ENCODE data around the gene HIRA.
A peak's percentile ranks its signal among the peaks of the same experiment; 100 is the strongest.

Gene HIRA, protein sequence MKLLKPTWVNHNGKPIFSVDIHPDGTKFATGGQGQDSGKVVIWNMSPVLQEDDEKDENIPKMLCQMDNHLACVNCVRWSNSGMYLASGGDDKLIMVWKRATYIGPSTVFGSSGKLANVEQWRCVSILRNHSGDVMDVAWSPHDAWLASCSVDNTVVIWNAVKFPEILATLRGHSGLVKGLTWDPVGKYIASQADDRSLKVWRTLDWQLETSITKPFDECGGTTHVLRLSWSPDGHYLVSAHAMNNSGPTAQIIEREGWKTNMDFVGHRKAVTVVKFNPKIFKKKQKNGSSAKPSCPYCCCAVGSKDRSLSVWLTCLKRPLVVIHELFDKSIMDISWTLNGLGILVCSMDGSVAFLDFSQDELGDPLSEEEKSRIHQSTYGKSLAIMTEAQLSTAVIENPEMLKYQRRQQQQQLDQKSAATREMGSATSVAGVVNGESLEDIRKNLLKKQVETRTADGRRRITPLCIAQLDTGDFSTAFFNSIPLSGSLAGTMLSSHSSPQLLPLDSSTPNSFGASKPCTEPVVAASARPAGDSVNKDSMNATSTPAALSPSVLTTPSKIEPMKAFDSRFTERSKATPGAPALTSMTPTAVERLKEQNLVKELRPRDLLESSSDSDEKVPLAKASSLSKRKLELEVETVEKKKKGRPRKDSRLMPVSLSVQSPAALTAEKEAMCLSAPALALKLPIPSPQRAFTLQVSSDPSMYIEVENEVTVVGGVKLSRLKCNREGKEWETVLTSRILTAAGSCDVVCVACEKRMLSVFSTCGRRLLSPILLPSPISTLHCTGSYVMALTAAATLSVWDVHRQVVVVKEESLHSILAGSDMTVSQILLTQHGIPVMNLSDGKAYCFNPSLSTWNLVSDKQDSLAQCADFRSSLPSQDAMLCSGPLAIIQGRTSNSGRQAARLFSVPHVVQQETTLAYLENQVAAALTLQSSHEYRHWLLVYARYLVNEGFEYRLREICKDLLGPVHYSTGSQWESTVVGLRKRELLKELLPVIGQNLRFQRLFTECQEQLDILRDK

DNA sequence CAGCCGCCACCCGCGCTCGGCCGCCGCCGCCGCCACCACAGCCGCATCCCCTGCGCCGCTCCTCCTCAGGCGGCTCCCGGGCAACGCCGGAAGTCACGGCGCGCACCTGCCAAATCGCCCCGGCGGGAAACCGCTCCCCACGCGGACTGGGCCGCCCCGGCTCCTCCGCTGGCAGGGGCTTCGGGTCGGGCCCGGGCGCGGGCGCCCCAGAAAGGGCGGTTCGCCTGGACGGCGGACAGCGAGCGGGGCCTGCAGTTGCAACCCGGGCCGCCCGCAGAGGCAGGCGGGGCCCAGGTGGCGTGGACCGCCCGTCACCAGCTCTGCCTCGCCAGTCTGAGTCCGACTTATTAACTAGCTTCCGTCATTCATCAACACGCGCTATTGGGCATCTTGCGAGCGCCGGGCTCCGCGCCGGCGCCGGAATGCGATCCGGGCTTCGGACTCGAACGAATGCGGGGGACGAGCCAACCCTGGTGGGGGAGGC, at the start of gene HIRA:
Gene HIRA, minus strand, starts transcription at position 85 of the 484 bp plus-strand sequence. CDS start 257 bp downstream, outside the sequence.
- peak; percentile 78 for DNase-seq

DNA sequence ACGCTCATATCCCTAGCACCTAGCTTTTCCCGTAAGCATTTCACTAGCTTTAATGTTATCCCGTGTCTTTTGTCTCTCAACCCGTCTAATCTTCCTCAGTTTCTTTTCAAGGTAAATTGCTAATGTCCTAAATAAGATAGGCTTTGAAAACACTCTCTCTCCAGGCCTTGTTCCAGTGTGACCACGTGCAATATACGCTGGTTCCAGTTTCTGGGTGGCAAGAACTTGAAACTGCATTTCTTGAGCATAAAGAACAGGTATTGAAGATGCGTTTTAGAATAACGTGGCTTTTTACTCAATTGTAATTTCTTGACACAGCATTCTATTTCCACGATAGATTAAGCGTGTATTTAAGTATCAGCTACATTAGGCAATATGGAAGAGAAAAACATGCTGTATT, 49.3 kb upstream of the HIRA start:
- DNase-seq, result no peak

- DNase-seq, result no peak
Observed at GRCh38 chr22:19480173-19480568, 48.6 kb upstream of the HIRA start.

GRCh38 chr22:19479355-19480172, 48.0 kb upstream of the HIRA start, which contains the start of gene CDC45:
CDC45 (plus strand) TSS chr22:19479920; CDS start chr22:19479969, 49 bp downstream.
- peak; percentile 98 for DNase-seq

DNA sequence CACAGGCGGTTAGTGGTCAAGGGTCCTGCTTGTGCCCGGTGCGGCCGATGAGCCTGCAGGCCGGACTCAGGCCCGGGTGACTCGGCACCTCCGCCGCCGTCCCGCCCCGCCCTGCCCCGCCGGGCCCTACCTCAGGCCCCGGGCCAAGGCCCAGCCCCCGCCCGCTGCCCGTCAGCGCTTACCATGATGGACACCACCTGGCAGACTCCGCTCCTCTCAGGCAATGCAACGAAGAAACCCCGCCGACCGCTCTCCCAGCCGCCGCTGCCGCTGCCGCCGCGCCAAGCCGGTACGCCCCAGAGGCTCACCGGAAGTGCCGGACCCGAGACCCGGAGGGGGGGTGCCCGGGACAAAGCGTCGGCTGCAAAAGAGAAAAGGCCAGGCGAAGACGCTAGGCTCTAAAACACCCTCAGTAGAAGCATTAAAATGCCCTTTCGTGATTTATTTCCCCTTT, 47.4 kb upstream of the HIRA start, which contains the start of gene UFD1:
Gene UFD1, minus strand, starts transcription at position 293 of the 454 bp plus-strand sequence. Its CDS starts 108 bp downstream, at position 185.
- peak; percentile 77 for DNase-seq

DNA sequence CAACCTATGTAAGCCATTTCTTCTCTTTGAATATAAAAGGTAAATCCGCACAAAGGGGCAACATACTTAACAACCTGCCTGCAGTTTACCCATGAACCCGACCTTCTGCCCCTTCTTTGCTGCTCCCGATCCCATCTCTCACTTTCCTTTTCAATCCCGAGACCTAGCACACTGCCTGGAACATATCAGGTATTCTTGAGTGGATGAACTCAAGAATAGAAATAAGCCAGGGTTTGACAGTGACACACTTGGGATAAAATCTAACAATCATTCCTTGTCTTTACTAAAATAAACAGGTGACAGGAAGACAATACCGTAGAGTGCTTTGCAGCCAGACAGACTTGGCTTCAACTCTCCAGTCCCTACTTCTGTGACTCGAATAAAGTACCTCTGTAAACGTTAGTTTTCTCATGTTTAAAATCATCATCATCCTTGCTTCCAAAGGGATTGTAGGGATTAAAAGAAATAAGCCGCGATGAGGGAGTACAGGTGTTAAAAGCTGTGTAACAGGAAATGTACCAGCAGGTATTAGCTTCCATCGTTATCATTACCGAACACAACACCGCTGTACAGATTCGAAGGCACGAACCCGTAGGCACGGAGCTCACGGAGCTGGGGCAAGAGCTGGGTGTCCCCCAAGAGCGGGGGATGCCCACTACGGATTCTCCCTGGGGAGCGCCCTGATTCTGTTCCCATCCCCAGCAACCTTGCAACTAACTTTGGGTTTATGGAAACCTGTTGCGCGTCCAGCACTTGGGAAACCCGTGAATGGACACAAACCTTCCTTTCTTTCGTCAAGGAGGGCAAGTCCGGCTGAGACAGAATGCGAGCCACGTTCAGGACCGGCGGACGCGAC, 46.7 kb upstream of the HIRA start:
- DNase-seq, result no peak

DNA sequence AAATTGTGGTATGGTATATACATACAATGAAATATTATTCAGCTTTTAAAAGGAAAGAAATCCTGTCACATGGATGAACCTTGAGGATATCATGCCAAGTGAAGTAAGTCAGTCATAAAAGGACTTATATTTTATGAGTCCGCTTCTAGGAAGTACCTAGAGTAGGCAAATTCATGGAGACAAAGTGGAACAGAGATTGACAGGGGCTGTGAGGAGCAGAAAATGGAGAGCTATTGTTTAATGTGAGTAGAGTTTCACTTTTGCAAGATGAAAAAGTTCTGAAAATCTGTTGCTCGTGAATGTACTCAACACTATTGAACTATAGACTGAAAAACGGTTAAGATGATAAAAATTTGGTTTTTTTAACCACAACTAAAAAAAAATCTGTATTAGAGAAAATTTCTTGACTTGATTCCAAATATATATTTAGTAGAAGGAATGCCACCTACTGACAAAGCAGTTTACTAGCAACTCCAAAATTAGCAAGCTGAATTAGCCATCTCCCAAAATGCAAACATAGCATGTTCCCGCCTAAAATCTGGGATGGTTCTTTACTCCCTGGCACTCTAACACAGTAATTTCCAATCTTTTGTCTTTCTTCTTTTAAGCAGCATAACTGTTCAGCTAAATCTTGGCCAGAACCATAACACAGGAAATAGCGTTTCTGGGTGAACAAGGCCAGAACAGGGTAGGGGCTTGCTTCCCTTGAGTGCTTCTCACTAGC, 46.0 kb upstream of the HIRA start:
- DNase-seq, result peak; percentile 9

GRCh38 chr22:19476023-19476422, 44.5 kb upstream of the HIRA start:
- DNase-seq, result no peak

DNA sequence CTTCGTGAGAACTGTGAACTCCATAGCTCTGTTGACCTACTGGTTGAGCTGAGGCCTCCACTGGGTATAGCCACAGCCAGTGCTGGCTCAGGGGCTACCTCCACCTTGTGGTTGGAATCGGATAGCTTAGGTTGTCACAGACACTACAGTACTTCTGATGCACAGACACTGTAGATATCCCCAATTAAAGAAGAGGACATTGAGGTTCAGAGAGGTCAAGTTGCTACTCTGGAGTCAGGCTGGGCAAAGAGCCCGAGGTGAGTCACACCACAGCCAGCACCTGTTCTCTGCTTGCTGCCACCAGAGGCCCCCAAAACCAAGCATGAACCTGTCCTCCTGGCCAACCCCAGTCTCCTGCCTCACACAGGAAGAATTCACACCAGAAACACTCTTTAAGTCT, 42.0 kb upstream of the HIRA start:
- no peak for DNase-seq

- no peak for DNase-seq
Observed at GRCh38 chr22:19472233-19472632, 40.7 kb upstream of the HIRA start.

GRCh38 chr22:19471572-19471971, 40.0 kb upstream of the HIRA start:
- no peak for DNase-seq

- DNase-seq, result no peak
Observed at GRCh38 chr22:19470010-19470409, 38.5 kb upstream of the HIRA start.

DNA sequence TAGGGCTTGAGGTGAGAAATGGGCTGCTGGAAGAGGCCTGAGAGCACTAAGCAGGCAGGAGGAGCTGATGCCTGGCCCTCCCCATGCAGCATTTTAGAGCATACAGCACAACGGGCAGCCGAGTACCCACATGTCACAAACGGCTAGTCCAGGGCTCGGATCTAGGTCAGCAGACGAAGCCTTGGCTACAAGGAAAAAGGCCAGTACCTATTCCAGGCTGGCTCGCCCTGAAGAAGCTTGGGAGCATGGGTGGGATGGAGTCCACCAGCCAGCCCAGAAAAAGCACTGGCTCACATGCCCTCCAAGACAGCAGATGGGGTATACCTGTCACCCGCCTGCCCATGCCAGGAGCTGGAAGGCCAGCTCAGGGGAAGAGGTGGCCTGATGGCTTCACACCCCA, 37.9 kb upstream of the HIRA start:
- no peak for DNase-seq

- no peak for DNase-seq
Observed at GRCh38 chr22:19467912-19468311, 36.4 kb upstream of the HIRA start.

DNA sequence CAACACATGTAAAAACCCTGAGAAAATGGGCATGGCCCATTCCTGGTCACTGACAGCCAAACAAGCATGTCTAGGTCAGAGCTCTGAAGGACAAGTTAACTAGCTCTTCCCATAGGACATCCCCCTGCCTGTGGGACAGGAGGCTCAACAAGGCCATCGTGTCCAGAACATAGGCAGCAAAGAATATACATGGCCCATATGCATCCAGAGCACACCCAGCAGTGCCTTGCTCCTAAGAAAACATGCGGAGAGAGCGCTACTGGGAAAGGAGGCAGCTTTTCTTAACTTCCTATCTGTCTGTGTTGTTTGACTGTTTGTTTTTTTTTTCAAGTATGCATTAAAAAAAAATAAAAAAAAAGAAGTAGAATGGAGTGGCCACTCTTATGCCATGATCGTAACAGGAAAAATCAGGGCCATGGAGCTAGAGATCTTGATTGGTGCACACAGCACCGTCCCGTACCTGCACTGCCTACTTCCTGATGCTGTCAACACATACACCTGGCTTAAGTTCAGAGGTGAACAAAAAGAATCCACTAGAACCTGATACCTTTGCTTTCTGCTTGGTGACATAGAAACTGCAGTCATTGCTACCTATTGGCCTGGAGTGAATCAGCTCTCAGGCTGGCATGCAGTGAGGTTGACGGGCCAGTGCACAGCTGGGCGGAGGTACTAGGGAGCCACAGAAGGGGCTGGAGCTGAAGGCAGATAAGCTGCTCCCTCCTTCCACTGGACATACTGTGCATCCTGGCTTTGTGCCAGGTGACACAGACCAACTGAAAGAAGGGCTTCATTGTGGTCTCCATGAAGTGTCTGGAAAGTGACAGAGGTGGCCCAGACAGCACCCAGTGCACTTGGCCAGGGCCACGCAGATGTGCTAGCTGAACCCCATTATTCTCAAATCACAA, 35.6 kb upstream of the HIRA start:
- no peak for DNase-seq

- DNase-seq, result no peak
Observed at GRCh38 chr22:19466126-19466716, 34.7 kb upstream of the HIRA start.

- no peak for DNase-seq
Observed at GRCh38 chr22:19464975-19465374, 33.4 kb upstream of the HIRA start.

- DNase-seq, result no peak
Observed at GRCh38 chr22:19464546-19464945, 33.0 kb upstream of the HIRA start.
